GM18951 (cell line): Measurements from ENCODE around the gene PNPLA7.
"Not testable (repeated sequence)": the region's sequence is repeated elsewhere in the genome, so short reads cannot be mapped to it uniquely, and the experiment has no call there.

Source experiments
- POLR2A ChIP-seq: IDR thresholded peaks from 4 replicates; pipeline ENCODE4 v1.6.1; 2011; ENCODE audit warnings: mild to moderate bottlenecking; ENCODE audit not compliant: insufficient read length, insufficient read depth; ENCODE audit errors: extremely low read depth
- in situ Hi-C: fragments of 300-500 bp; cut with MboI; formaldehyde crosslinking; loops from one replicate; pipeline ENCODE4 v1.12.0; 2022; ENCODE audit warnings: low sequenced_read_pairs, mixed read lengths, inconsistent platforms; ENCODE audit not compliant: unreplicated experiment

PNPLA7 gene

GRCh38 chr9:137544176-137544760, 5.9 kb downstream of the PNPLA7 start:
- no peak for TF ChIP-seq POLR2A
- in situ Hi-C loops, result no loop called here

DNA sequence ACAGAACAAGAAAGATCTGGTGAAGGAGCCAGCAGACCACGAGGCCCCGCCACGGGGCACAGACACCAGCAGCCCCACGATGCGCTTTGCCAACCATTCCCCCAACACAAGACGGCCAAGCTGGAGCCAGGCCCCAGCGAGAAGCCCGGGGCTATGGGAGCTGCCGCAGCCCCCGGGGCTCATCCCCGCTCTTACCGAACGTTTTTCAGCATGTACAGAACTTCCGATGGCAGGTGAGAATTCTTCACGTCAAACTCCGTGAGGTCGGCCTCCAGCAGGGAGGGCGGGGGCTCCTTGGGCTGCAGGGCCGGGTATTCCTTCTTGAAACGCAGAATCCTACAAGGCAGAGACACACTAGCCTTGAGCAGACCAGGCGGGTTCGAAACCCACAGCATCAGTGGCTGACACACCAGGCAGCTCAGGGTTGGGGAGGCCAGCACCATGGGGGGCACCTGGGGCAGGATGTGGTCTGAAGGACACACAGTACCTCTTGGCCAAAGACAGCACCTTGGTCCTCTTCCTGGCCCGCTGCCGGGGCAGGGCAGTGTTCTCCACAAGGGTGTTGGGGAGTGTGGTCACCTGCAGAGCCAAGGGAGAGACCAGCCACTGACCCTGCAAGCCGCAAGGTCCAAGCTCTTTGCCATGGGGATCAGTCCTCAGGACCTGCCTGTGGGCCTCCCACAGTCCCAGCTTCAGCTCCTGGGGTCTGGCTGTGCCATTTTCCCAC, 6.8 kb downstream of the PNPLA7 start:
- TF ChIP-seq POLR2A, result no peak
- in situ Hi-C loops, result no loop called here

DNA sequence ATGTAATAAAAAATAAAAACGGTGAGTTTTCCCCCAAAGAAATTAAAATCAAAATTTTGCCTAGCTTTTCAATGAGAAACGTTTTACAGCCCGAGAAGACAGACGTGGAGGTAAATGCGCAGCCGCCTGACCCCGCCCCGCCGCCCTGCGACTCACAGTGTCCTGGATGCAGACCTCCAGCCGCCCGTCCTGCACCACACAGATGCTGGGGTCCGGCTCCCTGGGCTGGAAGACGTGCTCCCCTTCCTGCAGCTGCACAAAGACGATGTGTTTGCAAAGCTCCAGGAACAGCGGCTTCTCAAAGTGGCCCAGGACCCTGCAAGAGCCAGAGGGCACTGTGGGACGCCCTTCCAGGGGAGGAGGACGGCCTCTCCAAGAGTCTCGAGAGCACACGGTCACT, 7.7 kb downstream of the PNPLA7 start:
- in situ Hi-C loops, result no loop called here
- TF ChIP-seq POLR2A, result no peak

GRCh38 chr9:137540536-137540935, 9.7 kb downstream of the PNPLA7 start:
- TF ChIP-seq POLR2A, result no peak
- in situ Hi-C loops, result no loop called here

DNA sequence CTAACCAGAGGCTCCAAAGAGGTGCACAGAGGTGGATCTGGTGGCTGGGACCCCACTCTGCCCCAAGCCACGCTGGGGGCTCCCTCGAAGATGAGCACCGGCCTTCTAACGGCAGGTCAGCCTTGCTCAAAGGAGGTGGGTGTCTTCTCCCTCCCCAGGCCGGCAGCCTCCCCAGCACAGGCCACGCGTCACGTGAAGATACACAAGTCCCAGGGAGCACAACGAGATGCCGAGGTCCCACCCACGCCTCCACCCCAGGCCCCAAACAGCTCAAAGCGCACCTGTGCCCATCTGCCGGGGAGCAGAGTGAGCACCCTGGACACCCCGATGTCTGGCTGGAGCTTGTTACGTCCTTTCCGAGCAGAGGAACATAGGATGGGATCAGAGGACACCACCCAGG, 12.1 kb downstream of the PNPLA7 start:
- no peak for TF ChIP-seq POLR2A
- in situ Hi-C loops, result no loop called here

GRCh38 chr9:137536594-137537131, 13.5 kb downstream of the PNPLA7 start:
- in situ Hi-C loops, result not testable (repeated sequence)

DNA sequence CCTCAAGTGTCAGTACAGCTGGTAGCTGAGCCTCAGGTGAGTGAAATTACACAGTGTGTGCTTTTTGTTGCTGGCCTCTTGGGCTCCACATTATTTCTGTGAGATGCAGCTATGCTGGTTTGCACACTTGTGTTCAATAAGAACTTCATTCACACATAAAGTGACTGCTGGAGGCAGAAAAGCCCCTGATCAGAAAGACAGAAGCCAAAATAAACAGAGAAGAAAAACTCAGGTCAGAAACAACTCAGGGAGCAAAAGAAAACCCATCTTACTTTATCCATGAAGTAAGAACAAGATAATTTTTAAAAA, 15.1 kb downstream of the PNPLA7 start:
- TF ChIP-seq POLR2A, result no peak
- in situ Hi-C loops, result no loop called here

DNA sequence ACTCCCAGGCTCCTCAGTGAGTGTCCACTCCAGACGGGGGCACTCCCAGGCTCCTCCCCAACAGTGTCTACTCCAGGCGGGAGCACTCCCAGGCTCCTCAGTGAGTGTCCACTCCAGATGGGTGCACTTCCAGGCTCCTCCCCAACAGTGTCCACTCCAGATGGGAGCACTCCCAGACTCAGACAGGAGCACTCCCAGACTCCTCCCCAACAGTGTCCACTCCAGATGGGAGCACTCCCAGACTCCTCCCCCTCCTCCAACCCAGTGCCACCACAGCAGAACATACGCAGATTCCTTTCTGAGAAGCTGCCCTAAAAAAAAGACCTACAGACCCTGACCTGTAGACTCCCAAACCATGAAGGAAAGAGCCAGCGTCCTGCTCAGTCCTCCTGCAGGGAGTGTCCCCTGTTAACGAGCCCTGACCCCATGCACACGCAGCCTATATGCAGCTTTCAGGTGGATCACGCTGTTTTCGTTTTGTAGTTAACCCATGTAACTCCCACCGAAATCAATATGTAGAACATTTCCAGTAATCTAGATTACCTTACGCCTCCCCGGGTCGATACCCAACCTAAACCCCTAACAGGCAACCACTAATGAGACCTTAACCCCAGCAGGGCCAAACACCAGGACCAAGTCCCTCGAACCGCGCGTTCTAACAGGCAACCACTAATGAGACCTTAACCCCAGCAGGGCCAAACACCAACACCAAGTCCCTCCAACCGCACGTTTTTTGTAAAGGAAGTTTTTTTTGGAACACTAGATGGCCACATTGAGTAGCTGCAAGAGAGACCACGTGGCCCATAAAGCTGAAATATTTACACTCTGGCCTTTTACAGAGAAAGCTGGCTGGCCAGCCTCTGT, 15.7 kb downstream of the PNPLA7 start:
- TF ChIP-seq POLR2A, result no peak
- in situ Hi-C loops, result no loop called here

DNA sequence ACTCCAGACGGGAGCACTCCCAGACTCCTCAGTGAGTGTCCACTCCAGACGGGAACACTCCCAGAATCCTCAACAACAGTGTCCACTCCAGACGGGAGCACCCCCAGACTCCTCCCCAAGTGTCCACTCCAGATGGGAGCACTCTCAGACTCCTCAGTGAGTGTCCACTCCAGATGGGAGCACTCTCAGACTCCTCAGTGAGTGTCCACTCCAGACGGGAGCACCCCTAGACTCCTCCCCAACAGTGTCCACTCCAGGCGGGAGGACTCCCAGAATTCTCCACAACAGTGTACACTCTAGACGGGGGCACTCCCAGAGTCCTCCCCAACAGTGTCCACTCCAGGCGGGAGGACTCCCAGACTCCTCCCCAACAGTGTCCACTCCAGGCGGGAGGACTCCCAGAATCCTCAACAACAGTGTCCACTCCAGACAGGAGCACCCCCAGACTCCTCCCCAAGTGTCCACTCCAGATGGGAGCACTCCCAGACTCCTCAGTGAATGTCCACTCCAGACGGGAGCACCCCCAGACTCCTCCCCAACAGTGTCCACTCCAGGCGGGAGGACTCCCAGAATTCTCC, 17.2 kb downstream of the PNPLA7 start:
- in situ Hi-C loops, result not testable (repeated sequence)

- no peak for TF ChIP-seq POLR2A
- in situ Hi-C loops, result no loop called here
Measured at GRCh38 chr9:137531099-137531765, 19.0 kb downstream of the PNPLA7 start.

DNA sequence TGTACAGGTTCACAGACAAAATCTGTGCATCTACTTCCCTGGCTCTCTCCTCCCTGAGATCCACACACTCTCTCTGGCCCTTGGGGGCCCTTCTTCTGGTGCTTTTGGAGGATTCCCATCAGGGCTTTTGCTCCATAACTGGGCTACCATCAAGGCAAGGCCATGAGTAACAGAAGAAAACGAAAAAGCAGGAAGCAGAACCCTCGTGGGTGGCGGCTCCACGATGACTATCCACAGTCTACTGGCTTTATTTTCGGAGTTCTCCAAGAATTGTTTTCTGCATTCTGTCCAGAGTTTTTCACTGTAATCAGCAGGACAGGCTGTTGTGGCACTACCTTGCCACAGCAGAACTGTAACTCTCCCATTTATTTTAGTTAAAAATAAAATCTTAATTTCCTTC, 19.9 kb downstream of the PNPLA7 start:
- no peak for TF ChIP-seq POLR2A
- in situ Hi-C loops, result no loop called here

DNA sequence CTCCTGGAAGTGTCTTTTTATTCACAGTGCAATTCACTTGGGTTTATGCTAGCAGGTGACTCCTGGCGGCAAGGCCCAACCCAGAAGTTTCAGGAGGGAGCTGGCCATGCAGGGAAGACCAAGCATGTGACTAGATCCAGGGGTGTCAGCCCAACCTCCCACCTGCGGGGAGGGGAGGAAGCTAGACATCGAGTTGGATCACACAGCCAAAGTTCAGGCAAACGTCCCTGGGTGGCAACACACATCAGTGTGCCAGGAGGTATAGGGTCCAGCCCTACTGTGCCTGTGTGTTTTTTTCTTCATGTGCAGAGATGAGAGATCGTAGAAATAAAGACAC, 25.3 kb downstream of the PNPLA7 start:
- in situ Hi-C loops, result loop anchor here (10.0 kb wide), 1 partner anchor 230 kb away; no protein-coding TSS in a partner anchor
- no peak for TF ChIP-seq POLR2A

GRCh38 chr9:137524161-137524980, 25.8 kb downstream of the PNPLA7 start:
- in situ Hi-C loops, result loop anchor here (10.0 kb wide), 1 partner anchor 230 kb away; no protein-coding TSS in a partner anchor
- no peak for TF ChIP-seq POLR2A
